ENCODE results near the gene FBXL3.

DNA sequence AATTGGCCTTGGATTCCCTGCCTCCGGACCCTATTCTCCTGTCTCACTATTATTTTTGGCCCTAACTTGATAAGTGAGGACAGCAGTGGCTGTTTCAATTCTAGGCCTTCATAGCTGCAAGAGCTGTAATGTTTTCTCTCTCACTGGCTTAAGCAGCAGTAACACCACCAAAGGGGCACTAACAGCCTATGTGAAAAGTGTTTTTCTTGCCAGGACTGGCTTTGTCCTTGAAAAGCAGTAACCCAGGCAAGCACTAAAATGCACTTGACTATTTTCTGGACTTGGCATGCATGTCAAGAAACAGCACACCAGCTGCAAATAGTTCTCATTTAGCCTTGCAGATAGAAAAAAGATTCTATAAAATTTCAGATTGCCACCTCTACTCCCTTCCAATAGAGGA lies 9.3 kb upstream of the FBXL3 start:
- TF ChIP-seq CTCF (conservative IDR thresholded peaks at IDR 0.05; ENCODE audit: low read depth, low read length) (no peak), EZH2 (IDR thresholded peaks at IDR 0.05; ENCODE audit: low read length, unreplicated experiment) (no peak), EZH2phosphoT487 (IDR thresholded peaks at IDR 0.05; ENCODE audit: borderline replicate concordance, low read length) (no peak)
